GM21515 (cell line): ENCODE data around the gene FABP2.
"Not testable (repeated sequence)": the region's sequence is repeated elsewhere in the genome, so short reads cannot be mapped to it uniquely, and the experiment has no call there.

Source experiments
- ATAC-seq: cut with Tn5 transposase; IDR thresholded peaks from one replicate; pipeline ENCODE4 v1.9.1; 2021; ENCODE audit not compliant: unreplicated experiment

FABP2 gene

GRCh38 chr4:119313237-119313636 lies 8.7 kb downstream of the FABP2 start:
- ATAC-seq, result no peak

DNA sequence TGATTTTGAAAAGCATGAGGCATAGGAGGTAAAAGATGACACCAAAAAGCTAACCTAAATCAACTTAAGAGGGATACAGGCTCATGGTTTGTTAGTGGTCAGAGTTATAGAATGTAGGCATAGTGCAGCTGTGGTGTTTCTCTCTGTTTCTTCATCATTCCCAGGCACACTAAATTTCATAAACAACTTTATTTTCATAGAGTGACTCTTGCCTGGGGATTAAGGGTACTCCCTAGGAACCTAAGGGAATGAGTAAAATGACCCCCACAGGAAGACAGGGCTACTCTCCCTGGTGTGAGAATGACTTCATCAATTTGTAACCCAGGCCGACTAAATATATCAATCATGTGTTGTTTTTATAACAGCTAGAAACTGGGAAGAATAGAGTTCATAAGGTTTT lies 11.1 kb downstream of the FABP2 start:
- no peak for ATAC-seq

GRCh38 chr4:119307606-119308005 lies 14.3 kb downstream of the FABP2 start:
- no peak for ATAC-seq

DNA sequence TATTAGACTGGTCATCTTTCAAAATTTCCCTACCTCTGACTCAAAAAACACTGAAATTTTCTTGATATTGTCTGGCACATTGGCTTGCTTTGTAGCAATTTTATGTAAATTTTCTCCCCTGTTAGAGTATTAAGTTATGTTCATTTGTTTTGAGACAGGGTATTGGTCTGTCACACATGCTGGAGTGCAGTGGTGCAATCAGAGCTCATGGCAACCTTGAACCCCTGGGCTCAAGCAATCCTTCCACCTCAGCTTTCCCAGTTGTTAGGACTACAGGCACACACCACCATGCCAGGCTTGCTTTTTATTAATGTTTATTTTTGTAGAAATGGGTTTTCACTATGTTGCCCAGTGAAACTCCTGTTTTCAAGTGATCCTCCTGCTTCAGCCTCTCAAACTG lies 17.5 kb downstream of the FABP2 start:
- ATAC-seq, result no peak

DNA sequence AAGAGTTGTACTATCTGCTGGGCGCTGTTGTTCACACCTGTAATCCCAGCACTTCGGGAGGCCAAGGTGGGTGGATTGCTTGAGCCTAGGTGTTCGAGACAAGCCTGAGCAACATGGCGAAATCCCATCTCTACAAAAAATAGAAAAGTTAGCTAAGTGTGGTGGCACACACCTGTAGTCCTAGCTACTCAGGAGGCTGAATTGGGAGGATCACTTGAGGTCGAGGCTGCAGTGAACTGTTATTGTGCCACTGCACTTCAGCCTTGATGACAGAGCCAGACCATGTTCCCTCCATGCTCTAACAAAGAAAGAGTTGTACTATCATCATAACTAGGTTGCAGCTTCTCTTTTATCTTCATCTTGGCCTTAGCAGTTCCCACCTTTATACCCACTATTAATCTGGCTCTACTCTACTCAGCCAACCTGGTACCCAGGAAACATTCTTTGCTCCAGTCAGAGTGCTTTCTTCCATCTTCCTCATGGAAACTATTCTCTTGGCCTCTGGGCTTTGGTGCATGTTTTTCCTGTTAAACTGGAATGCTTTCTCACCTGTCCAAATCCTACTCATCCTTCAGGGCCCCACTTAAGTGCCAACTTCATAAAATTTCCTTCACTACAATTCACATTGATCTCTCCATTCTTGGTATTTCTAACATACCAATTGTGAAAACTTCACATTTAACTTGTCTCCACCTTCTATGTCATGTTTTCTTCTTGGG lies 18.2 kb downstream of the FABP2 start:
- no peak for ATAC-seq

DNA sequence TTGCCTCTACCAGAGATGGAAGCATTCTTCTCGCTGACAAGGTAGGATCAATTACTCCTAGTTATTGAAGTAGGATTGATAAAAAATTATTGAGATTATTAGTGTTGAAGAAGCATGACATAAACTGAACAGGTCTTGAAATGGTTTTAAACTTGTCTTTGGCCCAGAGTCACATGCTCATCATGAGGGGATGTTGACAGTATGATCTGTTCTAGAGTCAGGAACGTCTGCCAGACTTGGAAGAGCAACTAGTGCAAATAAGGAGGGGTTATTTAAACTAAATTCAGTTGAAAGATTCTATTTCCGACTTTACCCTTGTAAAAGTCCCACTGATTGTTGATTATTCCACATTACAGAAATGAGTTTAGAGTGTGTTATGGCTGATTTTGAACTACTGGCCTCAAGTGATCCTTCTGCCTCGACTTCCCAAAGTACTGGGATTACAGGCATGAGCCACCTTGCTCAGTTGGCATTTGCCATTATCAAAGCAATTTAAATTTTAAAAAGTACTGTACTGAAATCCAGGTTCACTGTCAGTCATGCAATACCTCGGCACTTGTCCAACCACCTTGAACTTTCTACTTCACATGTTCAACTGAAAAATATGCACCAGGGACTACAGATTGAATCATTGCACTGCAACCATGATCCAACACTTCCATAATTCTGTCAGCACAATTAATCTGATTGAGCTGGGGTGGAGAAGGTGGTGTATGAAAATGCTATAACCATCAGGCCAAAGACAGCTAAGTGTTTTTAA lies 19.7 kb downstream of the FABP2 start:
- ATAC-seq, result no peak

DNA sequence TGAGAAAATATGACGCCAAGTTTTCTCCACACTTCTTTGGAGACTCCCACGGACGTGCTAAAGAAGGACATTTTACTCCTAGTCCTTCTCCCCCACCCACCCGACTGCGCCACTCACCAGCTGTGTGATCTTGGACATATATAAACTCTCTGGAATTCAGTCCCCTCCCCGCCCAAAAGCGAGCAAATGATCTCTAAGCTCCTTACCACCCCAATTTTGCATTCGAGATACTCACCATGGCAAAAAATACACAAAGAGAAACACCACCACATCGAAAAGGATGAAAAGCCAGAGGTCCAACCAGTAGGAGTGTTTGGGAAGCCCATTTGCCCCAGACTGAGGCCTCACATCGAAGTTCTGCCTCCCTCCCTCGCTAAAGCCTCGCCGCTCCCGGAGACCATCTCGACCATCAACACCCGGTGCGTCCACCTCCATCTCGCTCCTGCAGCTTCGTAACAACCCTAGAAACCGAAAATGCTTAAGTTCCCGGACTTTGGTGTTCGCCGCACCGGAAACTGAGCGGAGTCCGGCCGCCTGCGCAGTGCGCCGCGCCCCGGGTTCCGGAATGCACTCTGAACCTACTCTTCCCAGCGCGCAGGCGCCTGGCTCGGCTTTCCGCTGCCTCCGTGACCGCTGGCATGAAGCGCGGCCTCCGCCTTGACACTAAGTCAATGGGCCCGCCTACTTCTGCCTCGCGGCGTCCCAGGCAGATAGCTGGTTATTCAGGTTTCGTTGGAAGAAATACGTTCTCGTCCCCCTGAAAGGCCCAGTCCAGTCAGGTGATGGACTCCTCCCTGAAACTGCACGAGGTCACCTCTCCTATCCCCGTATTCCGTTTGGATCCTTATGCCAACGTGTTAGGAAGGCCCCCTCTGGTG lies 21.6 kb downstream of the FABP2 start:
- ATAC-seq, result peak; percentile 96

DNA sequence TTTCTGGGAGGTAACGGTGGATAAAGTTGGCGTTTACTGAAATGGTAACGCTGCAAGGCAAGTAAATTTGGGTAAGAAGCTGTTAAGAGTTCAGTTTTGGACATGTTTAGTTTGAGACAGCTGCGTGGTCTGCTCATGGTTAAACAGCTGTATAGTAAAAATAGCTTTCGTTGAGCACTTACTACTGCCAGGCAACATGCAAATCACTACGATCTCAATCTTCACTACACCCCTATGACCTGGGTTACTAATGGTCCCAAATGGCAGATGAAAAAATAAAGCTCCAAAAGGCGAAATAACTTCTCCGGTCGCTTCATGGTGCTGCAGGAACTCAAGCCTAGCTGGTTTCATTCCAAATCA lies 22.2 kb downstream of the FABP2 start:
- ATAC-seq, result peak; percentile 72

- no peak for ATAC-seq
Measured at GRCh38 chr4:119299260-119299671, 22.7 kb downstream of the FABP2 start.

GRCh38 chr4:119297795-119298194 lies 24.1 kb downstream of the FABP2 start:
- no peak for ATAC-seq

- no peak for ATAC-seq
Measured at GRCh38 chr4:119296356-119296755, 25.6 kb downstream of the FABP2 start.

DNA sequence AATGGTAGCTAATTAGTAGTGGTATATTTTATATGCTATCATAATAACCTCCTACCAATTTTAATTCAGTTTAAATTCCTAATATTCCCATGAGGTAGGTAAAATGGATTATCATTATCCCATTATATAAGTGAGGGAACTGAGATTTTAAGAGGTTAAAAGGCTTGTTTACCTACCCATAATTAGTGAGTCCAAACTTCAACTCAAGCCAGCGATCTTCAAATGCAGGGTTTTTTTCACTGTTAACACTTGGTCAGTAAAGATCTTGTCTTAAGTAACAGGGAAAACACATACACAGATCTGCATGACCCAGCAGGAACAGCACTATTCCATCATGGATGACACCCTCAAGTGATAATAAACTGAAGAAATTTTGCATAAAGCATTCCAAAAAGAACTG lies 31.3 kb downstream of the FABP2 start:
- no peak for ATAC-seq

DNA sequence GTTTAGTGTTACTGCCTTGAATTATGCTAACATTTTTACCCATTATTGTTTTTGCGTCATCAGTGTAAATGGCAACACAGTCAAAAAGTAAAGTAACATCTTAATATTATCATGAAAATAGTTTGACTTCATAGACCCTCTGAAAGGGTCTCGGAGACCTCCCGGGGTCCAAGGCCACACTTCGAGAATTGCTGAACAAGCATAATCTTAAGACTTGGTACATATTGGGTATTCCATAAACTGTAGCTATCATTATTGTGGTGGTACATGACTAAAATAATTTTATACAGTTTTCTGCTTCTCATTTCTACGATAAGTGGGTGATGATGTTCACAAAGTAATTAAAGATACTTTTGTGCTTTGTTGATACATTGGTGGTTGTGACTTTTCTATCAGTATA lies 32.6 kb downstream of the FABP2 start:
- ATAC-seq, result no peak

DNA sequence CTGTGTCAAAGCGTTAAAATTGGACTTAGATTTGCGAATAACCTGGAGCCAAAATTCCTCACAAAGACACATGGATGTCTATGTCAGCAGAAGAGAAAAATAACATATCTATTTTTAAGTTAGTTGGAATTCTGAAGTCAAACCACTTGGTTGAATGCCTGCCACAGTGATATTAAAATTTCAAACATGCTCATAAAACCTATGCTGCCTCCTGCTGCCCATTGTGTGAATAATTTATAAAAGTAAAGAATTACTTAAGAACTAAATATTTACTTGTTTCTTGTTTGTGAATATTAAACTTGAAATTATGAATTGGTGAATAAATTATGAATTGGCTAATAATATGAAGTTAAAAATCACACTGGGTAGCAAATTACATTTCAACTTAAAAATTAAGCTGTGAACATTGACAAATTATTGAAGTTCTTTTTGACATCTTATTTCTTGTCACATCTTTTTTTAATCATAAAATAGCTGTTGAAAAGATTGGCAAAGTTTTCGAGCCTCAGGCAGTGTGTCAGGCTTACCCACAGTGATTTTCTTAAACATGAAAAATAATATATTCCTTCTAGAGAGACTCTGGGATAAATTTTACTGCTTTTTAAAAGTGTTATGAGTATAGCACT lies 35.4 kb downstream of the FABP2 start:
- ATAC-seq, result no peak

DNA sequence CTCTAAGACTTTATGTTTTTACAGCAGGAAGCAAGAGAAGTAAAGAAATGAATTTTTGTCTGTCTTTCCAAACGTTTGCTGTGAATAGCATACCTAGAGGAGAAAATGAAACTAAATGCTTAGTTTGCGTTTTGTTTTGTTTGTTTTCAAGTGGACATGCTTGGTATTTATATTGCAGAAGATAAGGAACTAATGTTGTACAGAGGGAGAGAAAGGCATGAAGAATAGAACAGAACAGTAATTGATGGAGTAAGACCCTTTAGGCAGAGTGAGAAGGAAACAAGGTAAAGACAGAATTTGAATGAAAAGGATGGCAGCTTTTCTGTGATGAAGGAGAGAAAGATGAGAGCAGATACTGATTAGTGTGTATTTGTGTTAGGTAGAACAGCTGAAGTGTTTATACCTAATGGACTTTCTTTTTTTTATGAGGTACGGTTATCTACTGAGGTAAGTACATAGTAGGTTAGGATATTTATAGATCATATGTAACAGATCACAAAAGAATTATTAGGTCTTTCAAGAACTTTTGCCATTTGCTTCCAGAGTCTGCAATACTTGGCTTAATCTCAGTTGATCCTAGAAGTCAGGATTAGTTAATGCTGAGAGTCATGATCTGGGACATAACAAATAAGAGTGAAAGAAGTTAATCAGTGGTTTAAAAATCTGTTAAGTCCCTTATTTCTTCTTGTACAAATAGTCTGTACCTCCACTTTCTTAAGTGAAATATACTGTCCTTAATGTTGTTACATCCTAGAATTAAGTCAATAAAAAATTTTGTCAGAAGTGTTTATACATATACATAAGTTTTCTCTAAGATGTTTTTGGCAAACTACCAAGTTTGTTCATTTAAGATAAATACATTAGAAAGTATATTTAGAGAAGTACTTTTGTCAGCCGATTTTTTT lies 36.8 kb downstream of the FABP2 start:
- ATAC-seq, result peak; percentile 77

DNA sequence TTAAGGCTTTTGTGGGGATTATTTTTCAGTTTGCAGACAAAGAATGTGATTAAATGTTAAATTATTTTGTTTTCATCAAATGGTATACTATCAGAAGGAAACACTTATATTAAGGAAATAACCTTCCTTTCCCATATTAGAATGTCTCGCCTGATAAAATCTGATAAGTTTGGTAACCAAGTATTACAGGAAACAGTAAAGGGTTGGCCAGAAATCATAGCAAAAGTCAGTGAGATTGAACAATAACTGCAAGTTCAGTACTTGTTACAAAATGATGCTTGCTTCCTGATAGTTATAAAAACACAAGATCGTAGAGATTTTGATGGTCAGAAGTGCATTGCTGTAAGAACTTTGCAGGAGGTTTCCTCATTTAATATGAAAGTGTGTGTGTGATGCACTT lies 40.5 kb downstream of the FABP2 start:
- ATAC-seq, result no peak

DNA sequence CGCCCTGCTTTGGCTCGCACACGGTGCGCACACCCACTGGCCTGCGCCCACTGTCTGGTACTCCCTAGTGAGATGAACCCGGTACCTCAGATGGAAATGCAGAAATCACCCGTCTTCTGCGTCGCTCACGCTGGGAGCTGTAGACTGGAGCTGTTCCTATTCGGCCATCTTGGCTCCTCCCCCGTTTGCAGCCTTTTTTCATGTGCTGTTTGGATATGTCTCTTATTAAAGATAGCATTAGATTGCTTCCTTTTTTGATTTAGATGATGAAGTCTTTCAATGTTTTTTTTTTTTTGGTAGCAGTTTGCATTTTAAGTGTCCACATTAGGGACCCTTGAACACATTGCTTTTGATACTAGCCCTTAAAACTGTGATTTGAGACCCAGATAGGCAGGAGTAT lies 42.0 kb downstream of the FABP2 start:
- ATAC-seq, result not testable (repeated sequence)

DNA sequence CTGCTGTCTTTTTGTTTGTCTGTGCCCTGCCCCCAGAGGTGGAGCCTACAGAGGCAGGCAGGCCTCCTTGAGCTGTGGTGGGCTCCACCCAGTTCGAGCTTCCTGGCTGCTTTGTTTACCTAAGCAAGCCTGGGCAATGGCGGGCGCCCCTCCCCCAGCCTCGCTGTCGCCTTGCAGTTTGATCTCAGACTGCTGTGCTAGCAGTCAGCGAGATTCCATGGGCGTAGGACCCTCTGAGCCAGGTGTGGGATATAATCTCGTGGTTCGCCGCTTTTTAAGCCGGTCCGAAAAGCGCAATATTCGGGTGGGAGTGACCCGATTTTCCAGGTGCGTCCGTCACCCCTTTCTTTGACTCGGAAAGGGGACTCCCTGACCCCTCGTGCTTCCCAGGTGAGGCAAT lies 42.4 kb downstream of the FABP2 start:
- not testable (repeated sequence) for ATAC-seq

- ATAC-seq, result no peak
Measured at GRCh38 chr4:119271361-119272085, 50.4 kb downstream of the FABP2 start.

GRCh38 chr4:119268466-119268865 lies 53.5 kb downstream of the FABP2 start:
- ATAC-seq, result no peak
